Activated CD8-positive, alpha-beta memory T cell treated with anti-CD3 and anti-CD28 coated beads, Interleukin-2, amount 50 U/mL, for 1 hour (primary cell): ENCODE data around the gene SLAMF7.

Experiments used
- DNase-seq: peaks from one replicate; pipeline ENCODE4 v3.0.0-alpha.2; 2020; ENCODE audit errors: extremely low read depth

The SLAMF7 gene

GRCh38 chr1:160800645-160801408, 61.8 kb downstream of the SLAMF7 start:
- DNase-seq, result no peak

- no peak for DNase-seq
Observed at GRCh38 chr1:160801836-160802580, 63.0 kb downstream of the SLAMF7 start.
